Renal cortex interstitium (tissue), 11 donors: Measurements from ENCODE around the gene SPNS3. TPM values are rescaled to one million over a fixed set of nuclear protein-coding genes. Genes with fewer than 3 reads are reported as not detected.

ENCODE experiments used
- DNase-seq, 11 donors: peaks; one replicate each; pipeline ENCODE4 v3.0.0-alpha.2; 2013; ENCODE audit warnings: low read depth in 9 of 11, low spot score in 4 of 11; ENCODE audit errors: extremely low read depth in 1 of 11
- polyA plus RNA-seq, 3 donors: library from polyadenylated mRNA; unstranded; fragments of 120-200 nt; gene quantifications; one replicate each; pipeline ENCODE4 v1.2.1, GENCODE V29; 2013; ENCODE audit not compliant: insufficient read length in 3 of 3

Gene SPNS3
- polyA plus RNA-seq, 3 donors = 1.9 to 5.2 (median 2.6) TPM

DNA sequence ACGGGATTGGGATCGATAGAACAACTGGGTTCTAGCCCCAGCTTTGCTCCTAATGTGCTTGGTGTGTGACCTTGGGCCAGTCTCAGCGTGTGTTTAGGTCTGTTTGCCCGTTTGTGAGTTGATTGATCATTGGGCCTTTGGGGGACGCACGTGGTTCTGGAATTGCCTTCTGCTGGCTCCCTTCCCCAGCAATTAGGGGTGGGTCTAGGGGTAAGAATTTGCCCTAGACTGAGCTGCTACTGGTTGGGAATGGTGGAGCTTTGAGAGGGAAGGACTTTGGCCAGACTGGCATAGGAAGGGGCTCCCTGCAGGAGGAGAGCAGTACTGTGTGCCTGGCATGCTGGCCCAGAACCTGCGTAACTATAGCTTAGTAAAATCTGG is 66.4 kb downstream of the SPNS3 start:
- no peak for DNase-seq

DNA sequence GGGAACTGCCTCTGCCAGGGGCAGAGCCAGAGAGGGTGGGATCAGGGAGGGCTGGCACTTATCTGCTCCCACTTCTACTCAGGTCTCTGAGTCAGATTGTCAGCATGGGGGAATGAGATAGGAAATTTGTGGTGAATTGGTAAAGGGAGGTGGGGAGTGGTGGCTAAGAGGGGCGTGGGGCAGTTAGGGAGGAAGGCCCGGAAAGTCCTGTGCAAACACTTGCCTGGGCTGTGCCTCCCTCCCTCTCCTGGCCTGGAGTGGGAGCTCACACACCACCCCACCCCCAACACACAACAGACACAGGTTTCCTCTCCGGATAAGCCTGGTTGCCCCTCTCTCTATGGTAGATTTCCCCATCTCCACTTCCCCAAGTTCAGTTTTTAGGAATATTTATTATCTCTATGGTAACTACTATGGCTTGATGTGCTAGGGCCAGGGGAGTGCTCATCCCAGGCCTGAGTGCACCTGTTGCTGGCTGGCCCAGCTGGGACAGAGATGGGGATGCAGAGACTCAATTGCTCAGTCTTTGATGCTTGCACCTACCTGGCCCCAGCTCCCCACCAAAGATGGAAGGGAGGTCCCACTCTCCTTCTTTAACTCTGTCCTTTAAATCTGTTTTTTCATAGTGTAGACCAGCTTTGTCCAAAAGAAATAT is 67.7 kb downstream of the SPNS3 start:
- DNase-seq = no peak

DNA sequence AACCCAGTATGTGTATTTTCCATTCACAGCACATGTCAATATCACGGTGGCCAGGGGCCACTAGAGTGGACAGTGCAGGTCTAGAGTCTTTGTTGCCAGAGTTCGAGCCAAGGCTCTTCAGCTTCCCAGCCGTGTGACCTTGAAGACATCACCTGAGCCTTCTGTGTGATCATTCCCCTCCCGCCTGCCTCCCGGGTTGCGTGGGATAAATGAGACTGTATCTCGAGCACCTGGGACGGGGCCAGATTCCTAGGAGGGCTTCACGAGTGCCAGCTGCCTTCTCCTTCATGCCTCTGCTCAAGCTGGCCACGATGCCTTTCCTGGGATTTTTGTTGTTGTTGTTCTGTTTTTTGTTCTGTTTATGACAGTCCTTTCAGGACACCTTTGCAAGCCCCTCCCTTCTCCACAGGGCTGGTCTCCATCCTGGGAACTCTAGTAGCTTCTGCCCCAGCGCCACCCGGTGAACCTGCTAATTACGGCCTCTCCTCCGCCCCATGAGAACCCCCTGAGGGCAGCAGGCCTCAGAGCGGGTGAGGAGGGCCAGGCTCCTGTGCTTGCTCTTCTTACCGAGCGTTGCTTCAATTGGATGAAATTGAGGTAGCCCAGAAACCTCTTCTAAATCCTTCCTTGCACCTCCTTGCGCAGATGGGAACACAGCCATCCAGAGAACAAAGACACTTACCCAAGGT is 68.9 kb downstream of the SPNS3 start:
- DNase-seq = no peak

DNA sequence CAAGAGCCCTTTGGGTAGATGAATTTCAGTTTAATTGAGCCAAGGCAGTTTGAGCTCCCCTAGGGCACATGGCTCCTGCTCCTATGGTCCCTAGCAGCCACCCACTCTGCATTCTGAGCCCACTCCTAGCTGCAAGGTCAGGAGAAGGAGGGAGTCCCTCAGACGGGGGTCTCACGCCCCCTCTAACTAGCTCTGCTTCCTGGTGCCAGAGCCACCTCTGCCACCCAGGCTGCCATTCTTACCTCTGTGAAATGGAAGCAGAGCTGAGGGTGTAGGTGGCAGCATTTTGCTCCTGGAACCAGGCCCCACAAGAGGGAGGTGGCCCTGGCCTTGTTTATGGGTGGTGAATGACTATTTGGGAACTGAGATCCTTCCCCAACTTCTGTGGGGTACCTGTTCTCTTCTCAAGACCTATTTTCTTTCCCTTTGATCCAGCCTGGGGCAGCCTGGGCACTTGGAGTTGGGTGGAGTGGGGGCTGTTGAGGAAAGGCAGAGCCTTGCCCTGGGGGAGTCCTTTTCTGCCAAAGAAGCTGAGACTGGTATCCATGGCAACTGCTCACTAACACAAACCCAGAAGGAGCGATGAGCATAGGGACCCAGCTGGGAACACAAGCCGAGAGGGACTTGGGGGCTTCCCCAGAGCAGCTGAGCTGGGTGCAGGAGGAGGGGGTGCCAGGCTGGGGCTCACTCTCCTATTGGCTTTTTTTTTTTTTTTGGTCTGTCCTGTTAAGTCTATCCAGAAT is 69.7 kb downstream of the SPNS3 start:
- DNase-seq = no peak

DNA sequence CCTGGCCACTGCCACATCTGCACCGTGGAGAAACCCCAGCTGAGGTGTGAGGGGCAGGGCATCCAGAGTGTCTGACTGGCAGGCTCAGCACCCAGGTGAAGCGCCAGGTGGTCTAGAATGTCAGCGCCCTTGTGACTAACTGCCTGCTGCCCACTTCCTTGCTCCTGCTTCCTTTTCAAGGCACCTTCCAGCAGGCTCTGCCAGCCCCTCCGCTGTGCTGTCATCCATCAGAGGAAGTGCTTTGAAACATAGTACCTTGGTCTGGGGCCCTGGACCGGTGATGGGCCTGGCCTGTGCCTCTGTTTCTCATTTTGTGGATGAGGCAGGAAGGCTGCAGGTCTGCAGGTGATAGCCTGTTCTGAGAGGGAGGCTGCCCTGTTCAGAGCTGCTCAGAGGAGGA is 70.4 kb downstream of the SPNS3 start:
- DNase-seq = no peak

DNA sequence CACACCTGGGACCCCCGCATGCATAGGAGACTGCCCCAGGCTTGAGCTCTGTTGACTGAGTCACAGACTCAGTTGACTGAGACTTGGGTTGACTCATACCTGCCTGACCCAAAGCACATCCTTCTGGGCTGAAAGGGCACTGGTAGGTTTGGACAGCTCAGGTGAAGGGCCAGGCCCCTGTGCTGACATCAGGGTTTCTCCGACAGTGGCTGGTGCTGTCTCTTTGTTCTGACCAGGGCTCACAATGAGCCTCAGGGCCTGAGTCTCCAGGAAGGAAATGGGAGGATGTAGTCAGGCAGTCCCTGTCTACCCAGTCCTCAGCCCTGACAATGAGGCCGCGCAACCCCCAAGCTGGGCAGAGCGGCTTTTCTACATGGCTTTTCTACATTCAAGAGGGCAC is 71.4 kb downstream of the SPNS3 start:
- DNase-seq = no peak

DNA sequence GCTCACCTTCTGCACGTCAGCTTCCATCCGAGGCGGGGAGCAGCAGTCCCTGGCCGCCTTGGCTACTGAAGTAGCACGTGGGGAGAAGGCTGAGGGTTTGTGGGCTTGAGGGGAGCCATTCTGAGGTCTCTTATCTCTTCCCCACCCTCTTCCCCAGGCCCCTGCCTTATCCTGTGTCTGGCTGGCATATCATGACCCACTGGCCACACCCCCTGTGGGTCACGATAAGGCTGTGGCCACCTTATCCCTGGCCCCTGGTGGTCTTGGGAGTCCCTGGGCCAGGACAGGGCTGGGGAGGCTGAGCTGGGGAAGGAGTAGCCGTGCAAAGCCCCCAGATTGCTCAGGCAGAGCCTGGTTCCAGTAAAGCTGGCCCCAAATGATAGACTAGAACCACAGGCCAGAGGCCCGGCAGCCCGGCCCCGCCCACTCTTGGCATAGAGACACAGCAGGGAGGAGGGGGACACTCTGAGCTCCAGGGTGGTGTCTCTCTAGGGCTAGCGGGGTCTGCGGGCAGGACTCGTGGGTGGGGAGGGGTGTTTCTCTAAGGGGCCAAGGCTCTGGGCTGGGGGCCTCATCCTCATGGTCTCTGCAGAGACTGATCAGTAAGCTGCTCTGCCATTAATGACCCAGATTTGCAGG is 72.6 kb downstream of the SPNS3 start:
- no peak for DNase-seq

DNA sequence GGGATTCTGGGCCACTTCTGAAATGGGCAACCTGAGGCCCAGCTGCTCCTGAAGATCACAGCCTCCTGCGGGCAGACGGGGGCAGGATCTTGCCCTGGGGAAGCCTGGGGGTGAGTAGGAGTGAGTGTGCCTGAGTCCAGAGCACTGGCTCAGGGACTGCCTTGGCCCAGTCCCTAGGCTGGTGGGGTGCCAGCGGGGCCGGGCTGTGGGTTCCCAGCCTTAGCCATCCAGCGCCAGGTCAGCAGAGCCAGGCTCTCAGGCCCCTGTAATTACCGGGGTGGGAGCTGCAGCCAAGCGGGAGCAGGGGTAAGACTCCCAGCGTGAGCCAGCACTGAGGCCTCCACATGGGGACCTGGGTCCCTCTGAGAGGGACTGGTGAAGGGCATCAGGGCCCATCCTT is 73.2 kb downstream of the SPNS3 start:
- no peak for DNase-seq

DNA sequence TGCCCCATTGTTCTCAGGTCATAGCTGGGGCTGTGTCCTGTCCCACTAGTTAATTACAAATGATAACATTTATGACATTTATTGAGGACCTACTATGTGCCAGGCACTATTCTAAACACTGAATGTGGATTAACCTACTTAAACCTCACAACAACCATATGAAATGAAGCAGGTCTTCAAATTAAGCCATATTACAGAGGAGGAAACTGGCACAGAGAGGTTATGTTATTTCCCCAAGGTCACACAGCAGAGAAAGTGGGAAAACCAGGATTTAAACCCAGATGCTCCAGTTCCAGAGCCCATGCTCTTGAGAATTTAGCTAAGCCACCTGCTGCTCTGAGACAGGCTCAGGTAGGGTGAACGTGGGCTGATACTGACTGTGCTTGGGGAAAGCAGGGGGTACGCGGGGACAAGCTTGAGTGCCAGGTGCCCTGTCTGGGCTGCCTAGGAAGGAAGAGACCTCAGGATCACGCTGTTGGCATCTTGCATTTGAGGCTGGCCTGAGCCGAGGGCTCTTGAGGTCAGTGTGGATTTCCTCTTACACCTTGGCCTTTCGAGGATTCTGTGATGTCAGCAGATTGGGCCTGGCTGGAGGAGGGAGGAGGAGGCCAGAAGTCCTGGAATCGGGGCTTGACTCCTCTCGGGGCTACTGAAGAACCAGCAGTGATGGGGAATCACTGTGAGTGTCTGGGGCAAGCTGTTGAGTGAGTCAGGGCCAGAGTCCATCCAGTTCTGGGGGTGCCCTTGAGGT is 73.8 kb downstream of the SPNS3 start:
- no peak for DNase-seq

DNA sequence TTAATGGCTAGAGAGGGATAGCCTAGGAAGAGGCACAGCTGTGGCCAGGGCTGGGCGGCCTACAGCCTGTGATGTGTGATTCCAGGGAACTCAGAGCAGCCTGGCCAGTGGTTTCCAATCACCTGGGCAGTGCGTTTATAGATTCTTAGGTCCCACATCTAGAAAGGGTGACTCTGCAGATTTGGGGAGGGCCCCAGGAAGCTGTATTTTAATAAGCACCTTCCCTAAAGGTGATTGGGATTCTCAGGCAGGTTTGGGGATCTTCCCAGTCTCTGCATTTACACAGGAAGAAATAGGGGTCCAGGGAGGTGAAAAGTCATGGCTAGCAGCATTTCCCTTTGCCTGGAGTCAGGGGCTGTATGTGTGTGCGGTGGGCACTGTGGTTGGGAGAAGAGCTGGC is 74.5 kb downstream of the SPNS3 start:
- no peak for DNase-seq

DNA sequence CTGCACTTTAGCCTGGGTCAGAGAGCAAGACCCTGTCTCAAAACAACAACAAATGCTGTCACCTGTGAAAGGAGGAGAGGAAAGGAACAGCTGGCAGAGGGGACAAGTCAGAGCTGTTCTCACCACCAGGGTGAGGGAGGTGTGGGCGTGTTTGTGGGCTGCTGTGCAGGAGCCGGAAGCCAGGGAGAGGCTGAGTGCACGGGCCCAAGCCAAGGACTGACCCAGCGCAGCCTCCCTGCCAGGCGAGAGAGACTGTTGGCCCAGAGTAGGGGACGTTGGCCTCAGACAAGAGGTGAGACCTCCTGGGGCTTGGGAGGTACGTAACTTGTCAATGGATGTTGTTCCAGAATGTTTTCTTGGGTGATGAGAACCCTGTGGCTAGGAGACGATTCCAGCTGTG is 75.7 kb downstream of the SPNS3 start:
- DNase-seq = no peak

DNA sequence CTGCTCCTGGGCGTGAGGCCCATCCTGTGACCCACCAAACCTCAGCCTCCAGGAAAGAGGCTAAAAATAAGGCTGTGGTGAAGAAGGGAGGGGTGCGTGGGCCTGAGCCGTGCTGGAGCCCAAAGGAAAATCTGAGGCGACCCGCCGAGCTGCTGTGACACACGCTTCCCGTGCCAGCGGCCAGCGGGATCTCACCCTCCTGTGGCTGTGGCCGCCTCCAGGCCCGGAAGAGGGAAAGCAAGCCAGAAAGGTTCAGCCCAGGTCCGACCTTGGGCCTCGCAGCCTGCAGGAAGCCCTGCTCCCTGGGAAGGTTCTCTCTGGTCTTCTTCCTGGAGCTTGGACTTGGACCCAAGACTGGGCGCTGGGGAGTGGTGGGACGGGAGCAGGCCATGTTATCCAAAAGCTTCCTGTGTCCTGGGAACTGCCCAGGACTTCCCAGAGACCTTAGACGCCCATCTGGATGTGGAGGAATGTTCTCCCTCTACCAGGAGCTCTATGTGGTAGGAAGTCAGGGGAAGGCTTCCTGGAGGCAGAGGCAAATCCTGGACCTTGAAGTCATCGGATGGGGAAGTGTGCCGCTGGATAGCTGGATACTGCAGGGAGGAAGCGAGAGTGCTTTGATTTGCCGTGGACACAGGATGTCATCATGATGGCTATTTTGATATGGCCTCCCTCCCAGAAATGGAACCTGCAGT is 76.3 kb downstream of the SPNS3 start:
- no peak for DNase-seq

DNA sequence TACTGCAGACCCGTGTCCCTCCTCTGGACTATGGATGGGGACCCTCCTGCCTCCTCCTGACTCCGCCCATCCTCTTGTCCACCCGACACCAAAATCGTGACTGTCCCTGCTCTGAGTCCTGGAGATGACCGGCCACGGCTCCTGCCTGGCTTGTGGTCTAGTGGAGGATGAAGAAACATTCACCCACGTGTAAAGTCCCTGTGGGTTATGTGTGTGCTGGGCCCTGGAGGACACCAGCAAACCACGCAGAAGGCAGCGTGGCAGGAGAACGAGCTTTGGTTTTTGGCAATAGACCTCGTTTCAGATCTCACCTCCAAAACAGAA is 76.8 kb downstream of the SPNS3 start:
- no peak for DNase-seq

DNA sequence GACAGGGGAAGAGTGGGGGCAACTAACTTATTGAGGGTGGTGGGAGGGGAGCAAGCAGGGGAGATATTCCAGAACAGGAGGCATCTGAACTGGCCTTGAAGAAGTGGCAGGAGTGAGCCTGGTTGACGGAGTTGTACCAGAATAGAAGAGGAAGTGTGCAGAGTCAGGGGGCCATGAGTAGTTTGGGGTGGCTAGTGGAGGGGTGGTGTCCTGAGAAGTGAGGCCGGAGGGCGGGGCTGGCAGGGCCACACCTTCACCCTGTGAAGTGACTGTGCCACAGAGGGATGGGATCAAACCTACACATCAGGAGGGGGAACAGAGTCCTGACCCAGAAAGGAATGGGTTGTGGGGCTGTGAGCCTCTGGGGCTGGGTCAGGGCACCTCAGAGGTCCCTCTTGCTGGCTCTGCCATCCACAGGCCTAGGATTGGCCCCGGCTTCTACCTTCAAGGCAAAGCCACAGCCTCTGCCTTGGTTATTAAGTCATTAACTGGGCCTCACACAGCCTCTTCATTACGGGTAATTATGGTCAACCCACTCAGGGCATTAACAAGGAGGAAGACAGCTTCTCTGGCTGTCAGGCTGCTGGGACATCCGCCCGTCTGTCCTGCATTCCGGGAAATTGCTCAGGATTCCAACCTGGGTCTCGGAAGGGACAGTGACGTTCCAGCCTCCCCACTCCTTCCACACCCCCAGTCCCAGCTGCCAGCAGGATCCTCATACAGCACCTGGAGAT is 77.6 kb downstream of the SPNS3 start:
- no peak for DNase-seq

DNA sequence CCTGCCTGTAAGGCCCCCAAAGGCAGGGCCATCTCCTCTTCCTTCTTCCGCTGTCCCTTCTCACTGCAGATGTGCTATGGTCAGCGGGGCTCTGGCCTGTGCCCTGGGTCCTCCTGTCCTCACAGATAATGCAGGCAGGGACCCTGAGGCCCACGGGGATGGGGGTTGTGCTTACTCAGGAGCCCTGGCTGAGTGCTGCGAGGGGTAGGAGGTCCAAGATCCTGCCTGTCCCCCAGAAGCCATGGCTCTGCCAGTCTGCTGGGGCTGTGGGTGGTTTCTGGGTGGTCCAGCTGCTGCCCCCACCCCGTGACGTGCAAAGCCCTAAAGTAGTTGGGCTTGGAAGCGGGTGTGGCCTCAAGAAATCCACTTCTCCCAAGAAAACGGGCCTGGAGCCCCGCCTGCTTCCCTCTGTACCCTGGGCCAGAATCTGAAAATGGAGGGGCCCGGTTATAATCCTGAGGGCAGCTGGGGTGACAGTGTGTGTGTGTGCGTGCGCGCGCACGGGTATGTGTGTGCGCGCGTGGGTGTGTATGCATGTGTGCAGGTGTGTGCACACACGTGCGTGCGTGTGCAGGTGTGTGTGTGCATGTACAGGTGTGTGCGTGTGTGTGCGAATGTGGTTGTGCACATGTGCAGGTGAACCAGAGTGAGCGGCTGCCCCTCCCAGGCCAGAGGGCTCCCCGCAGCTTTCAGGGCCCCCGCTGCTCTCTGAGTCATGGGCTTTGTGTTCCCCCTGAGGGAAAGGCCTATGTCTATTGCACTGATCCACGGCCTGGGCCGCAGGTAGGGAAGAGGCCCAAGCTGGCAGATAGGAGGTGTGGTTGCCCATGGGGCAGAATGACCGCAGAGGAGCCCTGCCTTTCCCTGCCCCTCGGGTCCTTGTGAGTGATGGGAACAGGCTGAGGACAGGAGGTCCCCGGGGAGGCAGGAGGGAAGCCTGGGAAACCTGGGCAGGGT is 78.7 kb downstream of the SPNS3 start:
- no peak for DNase-seq

DNA sequence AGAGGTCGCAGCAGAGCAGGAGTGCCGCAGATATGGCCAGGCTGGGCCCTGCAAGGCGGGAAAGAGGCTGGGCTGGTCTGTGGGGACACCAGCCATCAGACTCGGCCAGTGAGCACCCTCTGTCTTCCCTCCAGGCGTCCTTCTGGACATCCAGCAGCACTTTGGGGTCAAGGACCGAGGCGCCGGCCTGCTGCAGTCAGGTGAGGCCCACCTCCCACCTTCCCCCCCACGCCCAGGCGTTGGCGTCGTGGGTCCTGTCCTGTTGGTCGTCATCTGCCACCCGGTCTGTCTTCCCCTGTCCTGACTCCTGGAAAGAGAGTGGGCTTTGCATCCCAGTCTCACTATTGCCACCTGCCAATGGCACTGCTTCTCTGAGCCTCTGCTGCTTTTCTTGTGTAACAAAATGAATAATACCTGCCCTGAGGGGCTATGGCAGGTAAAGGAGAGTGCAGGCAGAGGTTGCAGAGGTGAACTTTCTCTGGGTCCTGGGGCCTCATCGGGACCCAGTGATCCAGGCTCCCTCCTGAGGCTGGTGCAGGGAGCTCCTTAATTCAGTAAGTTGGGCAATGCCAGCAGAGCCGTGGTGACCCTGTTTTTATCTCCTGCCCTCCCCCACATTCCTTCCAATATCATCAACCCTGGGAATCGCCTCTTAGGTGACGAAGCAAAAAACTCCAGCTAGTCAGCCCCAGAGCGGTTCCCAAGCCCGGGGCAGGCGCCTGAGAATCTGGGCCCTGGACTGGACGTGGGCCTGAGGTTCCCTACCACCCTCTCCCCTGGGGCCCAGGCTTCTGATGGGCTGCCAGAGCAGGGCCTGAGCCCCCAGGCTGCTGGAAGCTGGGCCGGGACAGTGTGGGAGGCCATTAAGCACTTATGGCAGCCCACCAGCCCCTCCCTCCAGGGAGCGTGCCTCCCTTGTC is 79.6 kb downstream of the SPNS3 start:
- DNase-seq = no peak
